Measurements from ENCODE around the gene LRRC2. TPM values are rescaled to one million over a fixed set of nuclear protein-coding genes. Genes with fewer than 3 reads are reported as not detected.
"Not testable (repeated sequence)": the region's sequence is repeated elsewhere in the genome, so short reads cannot be mapped to it uniquely, and the experiment has no call there.

LRRC2 gene
- total RNA-seq, 3 donors from 2014 or later, result 1.5 to 13.8 (median 2.0) TPM

- Histone ChIP-seq H3K4me3 (no peak within 1 kb of the TSS), H3K27me3 (no peaks in the 10 kb centered on the region), H3K27ac (no peak within 1 kb of the TSS), H3K9me3 (no peaks in the 10 kb centered on the region), H3K36me3 (no peaks in the 10 kb centered on the region), H3K4me1 (no peaks in the 10 kb centered on the region)
- intact Hi-C loops (cut with DNase I; ENCODE audit: low total_unique reads), result no loop called here
- TF ChIP-seq POLR2AphosphoS5 (IDR thresholded peaks at IDR 0.05) (no peak), POLR2A (IDR thresholded peaks at IDR 0.05) (no peak), CTCF (IDR thresholded peaks at IDR 0.05) (no peak)
- DNase-seq (ENCODE audit: low spot score in 2 of 2), result no peak
Observed at GRCh38 chr3:46497556-46498265, 68.4 kb downstream of the LRRC2 start, which contains the start of gene RTP3. Gene RTP3 (plus strand): TSS chr3:46497976. CDS start chr3:46498063, 87 bp downstream.

GRCh38 chr3:46496746-46497555 is 69.2 kb downstream of the LRRC2 start:
- Histone ChIP-seq H3K9me3 (no peaks in the 10 kb centered on the region), H3K36me3 (no peaks in the 10 kb centered on the region), H3K4me3 (no peak overlapping the region), H3K27me3 (no peaks in the 10 kb centered on the region), H3K27ac (no peak overlapping the region), H3K4me1 (no peaks in the 10 kb centered on the region)
- intact Hi-C loops (cut with DNase I; ENCODE audit: low total_unique reads), result no loop called here
- TF ChIP-seq POLR2A (IDR thresholded peaks at IDR 0.05), result no peak
- no peak for TF ChIP-seq CTCF (IDR thresholded peaks at IDR 0.05)
- TF ChIP-seq POLR2AphosphoS5 (IDR thresholded peaks at IDR 0.05), result no peak
- DNase-seq (ENCODE audit: low spot score in 2 of 2), result no peak

GRCh38 chr3:46495901-46496456 is 70.1 kb downstream of the LRRC2 start:
- no peak overlapping the region for H3K4me3 ChIP-seq
- H3K27ac ChIP-seq, result no peak overlapping the region
- no peak for DNase-seq (ENCODE audit: low spot score in 2 of 2)
- H3K9me3 ChIP-seq, result no peaks in the 10 kb centered on the region
- H3K27me3 ChIP-seq, result no peaks in the 10 kb centered on the region
- H3K36me3 ChIP-seq, result no peaks in the 10 kb centered on the region
- intact Hi-C loops (cut with DNase I; ENCODE audit: low total_unique reads), result no loop called here
- TF ChIP-seq POLR2A (IDR thresholded peaks at IDR 0.05) (no peak), POLR2AphosphoS5 (IDR thresholded peaks at IDR 0.05) (no peak), CTCF (IDR thresholded peaks at IDR 0.05) (no peak)
- H3K4me1 ChIP-seq, result no peaks in the 10 kb centered on the region

- intact Hi-C loops (cut with DNase I; ENCODE audit: low total_unique reads); DNase-seq (ENCODE audit: low spot score in 2 of 2); H3K9me3 ChIP-seq; H3K27ac ChIP-seq; H3K4me3 ChIP-seq; H3K4me1 ChIP-seq; H3K27me3 ChIP-seq; H3K36me3 ChIP-seq: not testable (repeated sequence)
Observed at GRCh38 chr3:46494491-46494890, 71.6 kb downstream of the LRRC2 start.

- DNase-seq (ENCODE audit: low spot score in 2 of 2), result no peak
- Histone ChIP-seq H3K9me3 (no peaks in the 10 kb centered on the region), H3K27ac (no peak overlapping the region), H3K4me3 (no peak overlapping the region), H3K36me3 (no peaks in the 10 kb centered on the region), H3K27me3 (no peaks in the 10 kb centered on the region), H3K4me1 (no peaks in the 10 kb centered on the region)
- intact Hi-C loops (cut with DNase I; ENCODE audit: low total_unique reads), result no loop called here
- TF ChIP-seq POLR2AphosphoS5 (IDR thresholded peaks at IDR 0.05) (no peak), POLR2A (IDR thresholded peaks at IDR 0.05) (no peak), CTCF (IDR thresholded peaks at IDR 0.05) (no peak)
Observed at GRCh38 chr3:46492890-46493547, 73.1 kb downstream of the LRRC2 start.

Data from breast epithelium (tissue), 4 donors.